ENCODE data around the gene OTOF. TPM values are rescaled to one million over a fixed set of nuclear protein-coding genes. Genes with fewer than 3 reads are reported as not detected.

Gene OTOF
- total and polyA plus RNA-seq, 2 of the 13 experiments (the other 11 are each of a cell fraction or from before 2014, with no cell fraction given), result 0.04 TPM; not detected in 1

- TF ChIP-seq ZNF512 (CRISPR knock-in tag; IDR thresholded peaks at IDR 0.05), result no peak
- no peak for TF ChIP-seq BRD4 (CRISPR knock-in tag; IDR thresholded peaks at IDR 0.05)
- TF ChIP-seq BHLHE40 (IDR thresholded peaks at IDR 0.05; ENCODE audit: low read length), result no peak
- TF ChIP-seq ELF3 (CRISPR knock-in tag; IDR thresholded peaks at IDR 0.05), result peak; percentile 56; the same call in 1 of the 2 replicates
- no peak for TF ChIP-seq ZFP37 (CRISPR knock-in tag; IDR thresholded peaks at IDR 0.05; ENCODE audit: borderline replicate concordance)
- TF ChIP-seq ZNF781 (CRISPR knock-in tag; IDR thresholded peaks at IDR 0.05; ENCODE audit: borderline replicate concordance, not compliant biosample characterization), result no peak
- no peak for TF ChIP-seq SATB2 (CRISPR knock-in tag; IDR thresholded peaks at IDR 0.05)
- TF ChIP-seq, protein P1, sequence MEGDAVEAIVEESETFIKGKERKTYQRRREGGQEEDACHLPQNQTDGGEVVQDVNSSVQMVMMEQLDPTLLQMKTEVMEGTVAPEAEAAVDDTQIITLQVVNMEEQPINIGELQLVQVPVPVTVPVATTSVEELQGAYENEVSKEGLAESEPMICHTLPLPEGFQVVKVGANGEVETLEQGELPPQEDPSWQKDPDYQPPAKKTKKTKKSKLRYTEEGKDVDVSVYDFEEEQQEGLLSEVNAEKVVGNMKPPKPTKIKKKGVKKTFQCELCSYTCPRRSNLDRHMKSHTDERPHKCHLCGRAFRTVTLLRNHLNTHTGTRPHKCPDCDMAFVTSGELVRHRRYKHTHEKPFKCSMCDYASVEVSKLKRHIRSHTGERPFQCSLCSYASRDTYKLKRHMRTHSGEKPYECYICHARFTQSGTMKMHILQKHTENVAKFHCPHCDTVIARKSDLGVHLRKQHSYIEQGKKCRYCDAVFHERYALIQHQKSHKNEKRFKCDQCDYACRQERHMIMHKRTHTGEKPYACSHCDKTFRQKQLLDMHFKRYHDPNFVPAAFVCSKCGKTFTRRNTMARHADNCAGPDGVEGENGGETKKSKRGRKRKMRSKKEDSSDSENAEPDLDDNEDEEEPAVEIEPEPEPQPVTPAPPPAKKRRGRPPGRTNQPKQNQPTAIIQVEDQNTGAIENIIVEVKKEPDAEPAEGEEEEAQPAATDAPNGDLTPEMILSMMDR (CRISPR knock-in tag; IDR thresholded peaks at IDR 0.05), result peak; percentile 88
- TF ChIP-seq CHD4 (IDR thresholded peaks at IDR 0.05; ENCODE audit: borderline replicate concordance, low read length), result no peak
- 0 out of 2 replicates have a peak, but pooled peaks have one; percentile 12 for TF ChIP-seq ZNF350 (CRISPR knock-in tag; IDR thresholded peaks at IDR 0.05; ENCODE audit: borderline replicate concordance, low read depth)
- TF ChIP-seq ZSCAN20 (CRISPR knock-in tag; IDR thresholded peaks at IDR 0.05; ENCODE audit: borderline replicate concordance), result no peak
- TF ChIP-seq, protein P2, sequence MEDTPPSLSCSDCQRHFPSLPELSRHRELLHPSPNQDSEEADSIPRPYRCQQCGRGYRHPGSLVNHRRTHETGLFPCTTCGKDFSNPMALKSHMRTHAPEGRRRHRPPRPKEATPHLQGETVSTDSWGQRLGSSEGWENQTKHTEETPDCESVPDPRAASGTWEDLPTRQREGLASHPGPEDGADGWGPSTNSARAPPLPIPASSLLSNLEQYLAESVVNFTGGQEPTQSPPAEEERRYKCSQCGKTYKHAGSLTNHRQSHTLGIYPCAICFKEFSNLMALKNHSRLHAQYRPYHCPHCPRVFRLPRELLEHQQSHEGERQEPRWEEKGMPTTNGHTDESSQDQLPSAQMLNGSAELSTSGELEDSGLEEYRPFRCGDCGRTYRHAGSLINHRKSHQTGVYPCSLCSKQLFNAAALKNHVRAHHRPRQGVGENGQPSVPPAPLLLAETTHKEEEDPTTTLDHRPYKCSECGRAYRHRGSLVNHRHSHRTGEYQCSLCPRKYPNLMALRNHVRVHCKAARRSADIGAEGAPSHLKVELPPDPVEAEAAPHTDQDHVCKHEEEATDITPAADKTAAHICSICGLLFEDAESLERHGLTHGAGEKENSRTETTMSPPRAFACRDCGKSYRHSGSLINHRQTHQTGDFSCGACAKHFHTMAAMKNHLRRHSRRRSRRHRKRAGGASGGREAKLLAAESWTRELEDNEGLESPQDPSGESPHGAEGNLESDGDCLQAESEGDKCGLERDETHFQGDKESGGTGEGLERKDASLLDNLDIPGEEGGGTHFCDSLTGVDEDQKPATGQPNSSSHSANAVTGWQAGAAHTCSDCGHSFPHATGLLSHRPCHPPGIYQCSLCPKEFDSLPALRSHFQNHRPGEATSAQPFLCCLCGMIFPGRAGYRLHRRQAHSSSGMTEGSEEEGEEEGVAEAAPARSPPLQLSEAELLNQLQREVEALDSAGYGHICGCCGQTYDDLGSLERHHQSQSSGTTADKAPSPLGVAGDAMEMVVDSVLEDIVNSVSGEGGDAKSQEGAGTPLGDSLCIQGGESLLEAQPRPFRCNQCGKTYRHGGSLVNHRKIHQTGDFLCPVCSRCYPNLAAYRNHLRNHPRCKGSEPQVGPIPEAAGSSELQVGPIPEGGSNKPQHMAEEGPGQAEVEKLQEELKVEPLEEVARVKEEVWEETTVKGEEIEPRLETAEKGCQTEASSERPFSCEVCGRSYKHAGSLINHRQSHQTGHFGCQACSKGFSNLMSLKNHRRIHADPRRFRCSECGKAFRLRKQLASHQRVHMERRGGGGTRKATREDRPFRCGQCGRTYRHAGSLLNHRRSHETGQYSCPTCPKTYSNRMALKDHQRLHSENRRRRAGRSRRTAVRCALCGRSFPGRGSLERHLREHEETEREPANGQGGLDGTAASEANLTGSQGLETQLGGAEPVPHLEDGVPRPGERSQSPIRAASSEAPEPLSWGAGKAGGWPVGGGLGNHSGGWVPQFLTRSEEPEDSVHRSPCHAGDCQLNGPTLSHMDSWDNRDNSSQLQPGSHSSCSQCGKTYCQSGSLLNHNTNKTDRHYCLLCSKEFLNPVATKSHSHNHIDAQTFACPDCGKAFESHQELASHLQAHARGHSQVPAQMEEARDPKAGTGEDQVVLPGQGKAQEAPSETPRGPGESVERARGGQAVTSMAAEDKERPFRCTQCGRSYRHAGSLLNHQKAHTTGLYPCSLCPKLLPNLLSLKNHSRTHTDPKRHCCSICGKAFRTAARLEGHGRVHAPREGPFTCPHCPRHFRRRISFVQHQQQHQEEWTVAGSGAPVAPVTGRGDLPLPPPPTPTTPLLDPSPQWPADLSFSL (CRISPR knock-in tag; IDR thresholded peaks at IDR 0.05), result no peak
- TF ChIP-seq SNAPC5 (CRISPR knock-in tag; IDR thresholded peaks at IDR 0.05; ENCODE audit: borderline replicate concordance), result no peak
- peak in 1 of 2 experiments; percentile 40; a peak in 1 of 4 replicates for TF ChIP-seq KLF16 (CRISPR knock-in tag; IDR thresholded peaks at IDR 0.05)
- TF ChIP-seq, protein P3, sequence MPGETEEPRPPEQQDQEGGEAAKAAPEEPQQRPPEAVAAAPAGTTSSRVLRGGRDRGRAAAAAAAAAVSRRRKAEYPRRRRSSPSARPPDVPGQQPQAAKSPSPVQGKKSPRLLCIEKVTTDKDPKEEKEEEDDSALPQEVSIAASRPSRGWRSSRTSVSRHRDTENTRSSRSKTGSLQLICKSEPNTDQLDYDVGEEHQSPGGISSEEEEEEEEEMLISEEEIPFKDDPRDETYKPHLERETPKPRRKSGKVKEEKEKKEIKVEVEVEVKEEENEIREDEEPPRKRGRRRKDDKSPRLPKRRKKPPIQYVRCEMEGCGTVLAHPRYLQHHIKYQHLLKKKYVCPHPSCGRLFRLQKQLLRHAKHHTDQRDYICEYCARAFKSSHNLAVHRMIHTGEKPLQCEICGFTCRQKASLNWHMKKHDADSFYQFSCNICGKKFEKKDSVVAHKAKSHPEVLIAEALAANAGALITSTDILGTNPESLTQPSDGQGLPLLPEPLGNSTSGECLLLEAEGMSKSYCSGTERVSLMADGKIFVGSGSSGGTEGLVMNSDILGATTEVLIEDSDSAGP (CRISPR knock-in tag; IDR thresholded peaks at IDR 0.05; ENCODE audit: borderline replicate concordance), result peak; percentile 65; the same call in 1 of the 2 replicates
- no peak for TF ChIP-seq ZNF570 (CRISPR knock-in tag; IDR thresholded peaks at IDR 0.05; ENCODE audit: borderline replicate concordance)
Observed at GRCh38 chr2:26503231-26503880, 25.4 kb upstream of the OTOF start (continued).

All from HepG2 (cell line).